DOHH2 (cell line): ENCODE data around the gene KSR1.

ENCODE experiments used
- H3F3A ChIP-seq: fragments of 200-600 bp; sonication (generic), shearing (Covaris generic); 2 replicates; pipeline ENCODE4 v1.6.0; 2016; ENCODE audit warnings: antibody characterized with exemption, mild to moderate bottlenecking; ENCODE audit not compliant: control insufficient read depth, insufficient read depth
- H3K27ac ChIP-seq: fragments of 200-600 bp; sonication (generic); 2 replicates; pipeline ENCODE4 v1.5.1; 2014; ENCODE audit warnings: low read depth, mild to moderate bottlenecking, low read length, moderate library complexity
- H3K27me3 ChIP-seq: fragments of 200-600 bp; sonication (generic); 2 replicates; pipeline ENCODE4 v1.6.1; 2014; ENCODE audit warnings: mild to moderate bottlenecking, low read length, mixed read lengths; ENCODE audit not compliant: control insufficient read depth
- H3K36me3 ChIP-seq: fragments of 200-600 bp; sonication (generic); 2 replicates; pipeline ENCODE4 v1.6.1; 2014; ENCODE audit warnings: mild to moderate bottlenecking, low read length, moderate library complexity, mixed read lengths; ENCODE audit not compliant: control insufficient read depth
- H3K4me1 ChIP-seq: fragments of 200-600 bp; sonication (generic); 2 replicates; pipeline ENCODE4 v1.6.1; 2014; ENCODE audit warnings: mild to moderate bottlenecking, low read length, mixed read lengths; ENCODE audit not compliant: control insufficient read depth
- H3K4me2 ChIP-seq: fragments of 200-600 bp; sonication (generic); 2 replicates; pipeline ENCODE4 v1.6.0; 2014; ENCODE audit warnings: mild to moderate bottlenecking, low read length, moderate library complexity
- H3K4me3 ChIP-seq: fragments of 200-600 bp; sonication (generic); 2 replicates; pipeline ENCODE4 v1.5.1; 2014; ENCODE audit warnings: mild to moderate bottlenecking, low read length, mixed read lengths
- H3K79me2 ChIP-seq: fragments of 200-600 bp; sonication (generic); 2 replicates; pipeline ENCODE4 v1.6.1; 2014; ENCODE audit warnings: mild to moderate bottlenecking, low read length, mixed read lengths; ENCODE audit not compliant: control insufficient read depth
- H3K9me2 ChIP-seq: fragments of 200-600 bp; sonication (generic); replicated peaks from 2 replicates; pipeline ENCODE4 v1.6.1; 2014; ENCODE audit warnings: mild to moderate bottlenecking, low read length, mixed read lengths; ENCODE audit not compliant: control insufficient read depth
- H3K9me3 ChIP-seq: fragments of 200-600 bp; sonication (generic); 2 replicates; pipeline ENCODE4 v1.6.1; 2014; ENCODE audit warnings: antibody characterized with exemption, low read length, mixed read lengths; ENCODE audit not compliant: control insufficient read depth, insufficient read depth
- H4K20me1 ChIP-seq: fragments of 200-600 bp; sonication (generic); 2 replicates; pipeline ENCODE4 v1.6.0; 2014; ENCODE audit warnings: low read depth, mild to moderate bottlenecking, antibody characterized with exemption, low read length, moderate library complexity; ENCODE audit not compliant: control insufficient read depth, insufficient read depth
- EZH2phosphoT487 ChIP-seq: fragments of 200-600 bp; sonication (generic); IDR thresholded peaks from 2 replicates; pipeline ENCODE4 v1.6.1; 2017; ENCODE audit warnings: borderline replicate concordance, mild to moderate bottlenecking, antibody characterized with exemption, low read length, moderate library complexity, mixed read lengths
- TF ChIP-seq, protein P1 (sequence below): fragments of 200-600 bp; sonication (generic); IDR thresholded peaks from one replicate; pipeline ENCODE4 v1.5.1; 2014; ENCODE audit warnings: antibody characterized with exemption, mild to moderate bottlenecking, low read depth, low read length; ENCODE audit not compliant: poor library complexity, severe bottlenecking

The KSR1 gene

DNA sequence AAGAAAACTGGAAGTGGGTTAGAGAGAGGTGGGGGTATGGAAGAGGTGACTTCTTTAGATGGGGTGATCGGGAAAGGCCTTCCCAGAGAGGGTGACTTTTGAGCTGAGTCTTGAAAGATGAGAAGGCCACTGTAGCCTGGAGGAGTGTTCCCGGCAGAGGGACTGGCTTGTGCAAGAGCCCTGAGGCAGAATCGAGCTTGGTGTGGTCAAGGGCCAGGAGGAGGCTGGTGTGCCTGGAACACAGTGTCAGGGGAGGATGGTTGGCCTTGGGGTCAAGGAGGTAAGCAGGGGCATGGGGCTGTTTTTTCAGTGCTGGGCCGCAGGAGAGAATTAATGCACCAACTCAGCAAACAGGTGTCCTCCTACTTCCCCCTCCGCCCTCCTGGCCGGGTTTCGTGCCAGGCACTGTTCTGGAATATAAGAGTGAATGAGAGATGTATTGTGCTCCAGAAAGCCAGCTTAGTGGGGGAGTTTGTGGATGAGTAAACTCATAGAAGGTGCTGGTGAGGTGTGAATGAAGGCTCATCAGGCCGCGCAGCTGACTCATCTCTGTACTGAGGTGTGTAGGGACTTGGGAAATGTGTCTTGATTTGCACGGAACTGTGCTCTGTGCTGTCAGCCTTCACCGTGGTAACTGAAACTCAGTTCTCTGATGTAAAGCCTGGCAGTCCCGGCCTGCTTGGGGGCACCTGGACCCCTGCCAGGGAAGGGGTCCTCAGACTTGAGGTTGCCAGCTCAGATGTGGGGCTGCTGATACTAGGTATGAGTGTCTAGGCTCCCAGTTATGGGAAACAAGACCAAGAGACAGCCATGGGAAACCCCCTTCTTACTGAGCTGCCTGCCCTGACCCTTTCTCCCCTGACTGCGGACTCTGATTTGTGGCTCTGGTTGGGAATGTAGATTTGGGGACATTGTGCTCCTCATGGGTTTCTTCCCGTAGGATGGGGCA is 15.3 kb downstream of the KSR1 start:
- no peak overlapping the region for H3K4me2 ChIP-seq

GRCh38 chr17:27473190-27473747 is 17.0 kb downstream of the KSR1 start:
- Histone ChIP-seq H3K9me2 (no peaks in the 10 kb centered on the region), H3K27ac (no peak overlapping the region), H3K4me1 (peaks cover 9% of the 10 kb centered on the region; the same call in 1 of the 2 replicates), H3F3A (no peaks in the 10 kb centered on the region), H3K27me3 (peaks cover 13% of the 10 kb centered on the region), H3K36me3 (no peaks in the 10 kb centered on the region), H3K4me2 (no peak overlapping the region), H3K4me3 (no peak overlapping the region), H4K20me1 (no peaks in the 10 kb centered on the region), H3K79me2 (no peaks in the 10 kb centered on the region), H3K9me3 (no peaks in the 10 kb centered on the region)
- TF ChIP-seq EZH2phosphoT487, result no peak
- TF ChIP-seq, protein P1, sequence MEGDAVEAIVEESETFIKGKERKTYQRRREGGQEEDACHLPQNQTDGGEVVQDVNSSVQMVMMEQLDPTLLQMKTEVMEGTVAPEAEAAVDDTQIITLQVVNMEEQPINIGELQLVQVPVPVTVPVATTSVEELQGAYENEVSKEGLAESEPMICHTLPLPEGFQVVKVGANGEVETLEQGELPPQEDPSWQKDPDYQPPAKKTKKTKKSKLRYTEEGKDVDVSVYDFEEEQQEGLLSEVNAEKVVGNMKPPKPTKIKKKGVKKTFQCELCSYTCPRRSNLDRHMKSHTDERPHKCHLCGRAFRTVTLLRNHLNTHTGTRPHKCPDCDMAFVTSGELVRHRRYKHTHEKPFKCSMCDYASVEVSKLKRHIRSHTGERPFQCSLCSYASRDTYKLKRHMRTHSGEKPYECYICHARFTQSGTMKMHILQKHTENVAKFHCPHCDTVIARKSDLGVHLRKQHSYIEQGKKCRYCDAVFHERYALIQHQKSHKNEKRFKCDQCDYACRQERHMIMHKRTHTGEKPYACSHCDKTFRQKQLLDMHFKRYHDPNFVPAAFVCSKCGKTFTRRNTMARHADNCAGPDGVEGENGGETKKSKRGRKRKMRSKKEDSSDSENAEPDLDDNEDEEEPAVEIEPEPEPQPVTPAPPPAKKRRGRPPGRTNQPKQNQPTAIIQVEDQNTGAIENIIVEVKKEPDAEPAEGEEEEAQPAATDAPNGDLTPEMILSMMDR, result no peak

More for the DNA sequence above, 15.3 kb downstream of the KSR1 start:
- Histone ChIP-seq H3K36me3 (no peaks in the 10 kb centered on the region), H3K4me3 (no peak overlapping the region), H3K27me3 (peaks cover 17% of the 10 kb centered on the region), H3K9me3 (no peaks in the 10 kb centered on the region), H3K9me2 (no peaks in the 10 kb centered on the region), H3K4me1 (peaks cover 9% of the 10 kb centered on the region; the same call in 1 of the 2 replicates), H3F3A (no peaks in the 10 kb centered on the region), H3K27ac (no peak overlapping the region), H3K79me2 (no peaks in the 10 kb centered on the region), H4K20me1 (no peaks in the 10 kb centered on the region)
- no peak for TF ChIP-seq EZH2phosphoT487
- TF ChIP-seq, protein P1, result no peak

DNA sequence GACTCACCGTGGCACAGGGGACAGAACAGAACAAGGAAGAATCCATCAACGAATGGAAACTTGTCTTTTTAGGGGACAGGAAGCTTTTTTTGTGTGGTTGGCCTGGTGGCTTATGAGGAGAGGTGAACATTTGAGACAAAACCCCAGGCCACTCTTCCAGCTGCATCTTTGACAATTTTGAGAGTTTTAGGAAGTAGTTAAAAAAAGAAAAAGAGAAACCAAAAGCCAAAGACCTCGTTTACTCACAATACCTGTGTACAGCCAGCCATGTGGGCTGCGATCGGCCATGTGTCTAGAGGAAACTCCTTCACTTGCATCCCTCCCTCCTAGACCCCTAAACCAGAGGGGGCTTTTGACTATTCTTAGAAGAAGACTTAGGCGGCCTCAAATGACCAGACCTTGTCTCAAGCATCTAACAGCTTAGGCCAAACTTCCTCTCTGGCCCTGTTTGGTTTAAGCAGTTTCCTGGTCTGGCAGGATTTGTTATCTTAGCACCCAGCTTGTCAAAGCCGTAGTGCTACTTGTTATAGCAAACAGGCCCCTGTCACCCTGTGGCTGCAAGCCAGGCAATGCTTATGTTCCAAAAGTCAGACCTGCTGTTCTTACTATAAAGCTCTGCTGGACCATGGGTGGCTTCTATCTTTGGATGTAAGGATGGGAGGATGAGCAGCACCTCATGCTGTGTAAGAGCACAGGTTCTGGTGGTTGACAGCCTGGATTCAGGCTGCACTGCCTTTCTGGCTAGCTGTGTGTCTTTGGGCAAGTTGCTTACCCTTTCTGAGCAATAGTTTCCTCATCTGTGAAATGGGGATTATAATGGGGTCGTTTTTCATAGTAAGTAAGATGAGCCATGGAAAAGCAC is 17.7 kb downstream of the KSR1 start:
- no peak overlapping the region for H3K27ac ChIP-seq
- peaks cover 13% of the 10 kb centered on the region for H3K27me3 ChIP-seq
- H3K4me3 ChIP-seq, result no peak overlapping the region
- H3K4me2 ChIP-seq, result no peak overlapping the region
- no peaks in the 10 kb centered on the region for H3K9me3 ChIP-seq
- no peaks in the 10 kb centered on the region for H3F3A ChIP-seq
- H3K9me2 ChIP-seq, result no peaks in the 10 kb centered on the region
- H4K20me1 ChIP-seq, result no peaks in the 10 kb centered on the region
- peaks cover 9% of the 10 kb centered on the region; the same call in 1 of the 2 replicates for H3K4me1 ChIP-seq
- H3K79me2 ChIP-seq, result no peaks in the 10 kb centered on the region
- H3K36me3 ChIP-seq, result no peaks in the 10 kb centered on the region
- TF ChIP-seq, protein P1, result no peak
- no peak for TF ChIP-seq EZH2phosphoT487
